DOHH2 (cell line): ENCODE data around the gene VPS37D.
A peak's percentile ranks its signal among the peaks of the same experiment; 100 is the strongest.

Experiments
- CTCF ChIP-seq: fragments of 200-600 bp; sonication (generic); IDR thresholded peaks from one replicate; pipeline ENCODE4 v1.5.1; 2014; ENCODE audit warnings: antibody characterized with exemption, mild to moderate bottlenecking, low read depth, low read length; ENCODE audit not compliant: poor library complexity, severe bottlenecking
- EZH2phosphoT487 ChIP-seq: fragments of 200-600 bp; sonication (generic); IDR thresholded peaks from 2 replicates; pipeline ENCODE4 v1.6.1; 2017; ENCODE audit warnings: borderline replicate concordance, mild to moderate bottlenecking, antibody characterized with exemption, low read length, moderate library complexity, mixed read lengths

- TF ChIP-seq CTCF (peak; percentile 8), EZH2phosphoT487 (peak; percentile 71)
Measured at GRCh38 chr7:73647725-73648592, 19.7 kb upstream of the VPS37D start.
